ENCODE measurements around the gene RCE1.

RCE1 gene

GRCh38 chr11:66853242-66854229 lies 10.3 kb downstream of the RCE1 start:
- Histone ChIP-seq H3K36me3 (ENCODE audit: control insufficient read depth in 2 of 2, insufficient read depth in 1 of 2, low read length in 2 of 2) (peaks cover 0 to 26% of the 10 kb centered on the region in 2 experiments; a peak in 1 of 3 replicates), H3K9me3 (ENCODE audit: control insufficient read depth, insufficient read depth, low read depth, low read length) (no peaks in the 10 kb centered on the region), H3K27ac (ENCODE audit: extremely low read depth, low read depth, low read length) (no peak overlapping the region), H3K4me3 (ENCODE audit: low read depth, low read length) (no peak overlapping the region), H3K4me1 (ENCODE audit: control insufficient read depth, insufficient read depth, low read length) (no peaks in the 10 kb centered on the region)
- CTCF ChIA-PET, result interaction anchor here (1.2 kb wide), 1 partner anchor 122 kb away, joined by 3 read pairs; no protein-coding TSS in a partner anchor
- no peak for TF ChIP-seq PRDM1 (tag by site-specific recombination; IDR thresholded peaks at IDR 0.05)
- TF ChIP-seq ZNF600 (tag by site-specific recombination; IDR thresholded peaks at IDR 0.05), result no peak
- TF ChIP-seq REST (tag by site-specific recombination; IDR thresholded peaks at IDR 0.05), result no peak
- no peak for TF ChIP-seq ZNF148 (tag by site-specific recombination; IDR thresholded peaks at IDR 0.05; ENCODE audit: borderline replicate concordance)
- TF ChIP-seq ZNF37A (tag by site-specific recombination; IDR thresholded peaks at IDR 0.05), result no peak
- TF ChIP-seq ZNF280C (tag by site-specific recombination; IDR thresholded peaks at IDR 0.05), result no peak
- POLR2A ChIA-PET, result interaction anchor here (3.5 kb wide), 1 partner anchor 9 kb away, joined by 40 read pairs; the partner anchor contains the start of gene RCE1

- Histone ChIP-seq H3K9me3 (ENCODE audit: control insufficient read depth, insufficient read depth, low read depth, low read length) (no peaks in the 10 kb centered on the region), H3K4me3 (ENCODE audit: low read depth, low read length) (no peak overlapping the region), H3K4me1 (ENCODE audit: control insufficient read depth, insufficient read depth, low read length) (no peaks in the 10 kb centered on the region), H3K27ac (ENCODE audit: extremely low read depth, low read depth, low read length) (no peak overlapping the region), H3K36me3 (ENCODE audit: control insufficient read depth in 2 of 2, insufficient read depth in 1 of 2, low read length in 2 of 2) (peaks cover 0 to 26% of the 10 kb centered on the region in 2 experiments; a peak in 1 of 3 replicates)
- POLR2A ChIA-PET, result interaction anchor here (3.5 kb wide), 1 partner anchor 10 kb away, joined by 40 read pairs; the partner anchor contains the start of gene RCE1
- CTCF ChIA-PET, result no interaction called here
- TF ChIP-seq ZSCAN5A (tag by site-specific recombination; IDR thresholded peaks at IDR 0.05), result no peak
- TF ChIP-seq ZNF155 (tag by site-specific recombination; IDR thresholded peaks at IDR 0.05), result no peak
- TF ChIP-seq ZNF558 (tag by site-specific recombination; IDR thresholded peaks at IDR 0.05), result no peak
- TF ChIP-seq ZNF292 (tag by site-specific recombination; IDR thresholded peaks at IDR 0.05; ENCODE audit: borderline replicate concordance, low read depth), result no peak
- TF ChIP-seq ZNF610 (tag by site-specific recombination; IDR thresholded peaks at IDR 0.05; ENCODE audit: borderline replicate concordance), result no peak
These were observed 11.0 kb downstream of the RCE1 start for GRCh38 chr11:66854231-66854661.
